Stomach (tissue), 9 donors: Measurements from ENCODE around the gene PTPRG. TPM values are rescaled to one million over a fixed set of nuclear protein-coding genes. Genes with fewer than 3 reads are reported as not detected.

ENCODE experiments used
- DNase-seq, 2 donors: peaks; one replicate each; pipeline versions ENCODE4 v3.0.0 to v3.0.0-alpha.2; 2013 to 2019
- H3K27ac ChIP-seq, 5 donors: fragments of 200-600 bp in 4 of 5; sonication (generic) in 4 of 5; one replicate each; pipeline ENCODE4 v1.5.1; 2013 to 2019; ENCODE audit warnings: mild to moderate bottlenecking in 1 of 5, moderate library complexity in 1 of 5
- H3K27me3 ChIP-seq, 3 donors: fragments of 200-600 bp; sonication (generic); one replicate each; pipeline ENCODE4 v1.5.1; 2017 to 2019; ENCODE audit warnings: mixed run types in 1 of 3
- H3K36me3 ChIP-seq, 4 donors: fragments of 200-600 bp; sonication (generic); 1 replicate in 3 of 4; 2 replicates in 1 of 4; pipeline ENCODE4 v1.5.1; 2016 to 2019
- H3K4me1 ChIP-seq, 4 donors: fragments of 200-600 bp; sonication (generic); one replicate each; pipeline ENCODE4 v1.5.1; 2016 to 2019
- H3K4me3 ChIP-seq, 4 donors: fragments of 200-600 bp; sonication (generic) in 3 of 4; one replicate each; pipeline ENCODE4 v1.5.1; 2016 to 2019; ENCODE audit warnings: mild to moderate bottlenecking in 1 of 4
- H3K9me3 ChIP-seq, 4 donors: fragments of 200-600 bp; sonication (generic); one replicate each; pipeline ENCODE4 v1.5.1; 2016 to 2019
- EP300 ChIP-seq: sonication (generic); formaldehyde crosslinking; IDR thresholded peaks from one replicate; pipeline ENCODE4 v1.6.1; 2017; ENCODE audit warnings: antibody characterized with exemption
- POLR2A ChIP-seq, 4 donors: fragments of 450-650 bp; IDR thresholded peaks; one replicate each; pipeline ENCODE4 v1.6.1; 2016; ENCODE audit warnings: antibody characterized with exemption in 4 of 4, control low read depth in 2 of 4, mild to moderate bottlenecking in 1 of 4, moderate library complexity in 1 of 4
- POLR2AphosphoS5 ChIP-seq, 3 donors: sonication (generic); formaldehyde crosslinking; IDR thresholded peaks; one replicate each; pipeline ENCODE4 v1.6.1; 2016; ENCODE audit warnings: antibody characterized with exemption in 3 of 3
- WGBS, 5 donors: extraction: QIAGEN DNeasy Blood & Tissue Kit in 3 of 5; methylation state at CpG; one replicate each; pipeline versions ENCODE4 v1.1.5 to v1.1.7; 2013 to 2018; 5-methylcytosine and 5-hydroxymethylcytosine counted together
- intact Hi-C: fragments of 100-400 bp; cut with DNase I; formaldehyde crosslinking; loops from one replicate; pipeline ENCODE4 v1.15.1; 2023; ENCODE audit warnings: low total_unique reads
- polyA plus RNA-seq, 3 donors: library from polyadenylated mRNA; stranded (reverse); fragments of 200-250 nt; gene quantifications; one replicate each; pipeline ENCODE4 v1.2.3, GENCODE V29; 2013
- total RNA-seq, 5 donors: library from RNA; depleted of rRNA; stranded (reverse); fragments of >200 nt; gene quantifications; one replicate each; pipeline versions ENCODE4 v1.1.0 to v1.2.3, GENCODE V29; 2014 to 2016
- TF ChIP-seq, protein P1 (sequence below), 7 experiments: fragments of 450-650 bp in 4 of 7; fragments of 200-600 bp in 3 of 7; sonication (generic) in 3 of 7; IDR thresholded peaks; one replicate each; pipeline ENCODE4 v1.5.1; 2016 to 2019; ENCODE audit warnings: antibody characterized with exemption in 7 of 7, control low read depth in 2 of 7, mild to moderate bottlenecking in 1 of 7
- donor health status: healthy with polysubstance abuse.
- donor health status: Bipolar disorder and iron deficiency.
- donor health status: healthy.

PTPRG gene
- total and polyA plus RNA-seq, 8 donors: 2.4 to 96.0 (median 22.0) TPM

DNA sequence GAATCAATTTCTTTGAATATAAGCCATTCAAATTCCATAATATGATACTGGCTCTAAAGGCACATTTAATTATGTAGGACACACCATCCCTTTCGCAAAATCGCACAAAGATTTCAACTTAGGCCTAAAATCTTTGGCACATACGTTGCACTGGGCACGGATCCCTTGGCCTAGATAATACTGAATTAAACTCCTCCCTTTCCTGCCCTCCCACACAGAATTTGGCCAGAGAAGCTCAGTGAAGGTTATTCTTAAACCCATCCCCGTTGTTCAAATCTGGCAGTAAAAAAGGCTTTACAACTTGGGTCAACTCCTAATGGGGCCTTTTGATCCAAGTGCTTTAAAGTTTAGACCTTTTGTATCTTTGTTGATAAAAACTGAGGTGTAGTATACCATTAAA, 247.2 kb downstream of the PTPRG start:
- peaks cover 23 to 83% (median 51%) of the 10 kb centered on the region in 4 donors for H3K4me1 ChIP-seq
- 33 to 37% (median 35%) methylated on average over 5 of the region's 5 CpGs for WGBS, 5 donors
- H3K4me3 ChIP-seq: no peak overlapping the region
- intact Hi-C loops: no loop called here
- H3K36me3 ChIP-seq: no peaks in the 10 kb centered on the region
- H3K9me3 ChIP-seq: no peaks in the 10 kb centered on the region
- H3K27me3 ChIP-seq: no peaks in the 10 kb centered on the region
- peak overlapping the region in 4 of 5 donors; percentile 25 to 42 (median 35) for H3K27ac ChIP-seq
- no peak for TF ChIP-seq EP300
- TF ChIP-seq, protein P1, sequence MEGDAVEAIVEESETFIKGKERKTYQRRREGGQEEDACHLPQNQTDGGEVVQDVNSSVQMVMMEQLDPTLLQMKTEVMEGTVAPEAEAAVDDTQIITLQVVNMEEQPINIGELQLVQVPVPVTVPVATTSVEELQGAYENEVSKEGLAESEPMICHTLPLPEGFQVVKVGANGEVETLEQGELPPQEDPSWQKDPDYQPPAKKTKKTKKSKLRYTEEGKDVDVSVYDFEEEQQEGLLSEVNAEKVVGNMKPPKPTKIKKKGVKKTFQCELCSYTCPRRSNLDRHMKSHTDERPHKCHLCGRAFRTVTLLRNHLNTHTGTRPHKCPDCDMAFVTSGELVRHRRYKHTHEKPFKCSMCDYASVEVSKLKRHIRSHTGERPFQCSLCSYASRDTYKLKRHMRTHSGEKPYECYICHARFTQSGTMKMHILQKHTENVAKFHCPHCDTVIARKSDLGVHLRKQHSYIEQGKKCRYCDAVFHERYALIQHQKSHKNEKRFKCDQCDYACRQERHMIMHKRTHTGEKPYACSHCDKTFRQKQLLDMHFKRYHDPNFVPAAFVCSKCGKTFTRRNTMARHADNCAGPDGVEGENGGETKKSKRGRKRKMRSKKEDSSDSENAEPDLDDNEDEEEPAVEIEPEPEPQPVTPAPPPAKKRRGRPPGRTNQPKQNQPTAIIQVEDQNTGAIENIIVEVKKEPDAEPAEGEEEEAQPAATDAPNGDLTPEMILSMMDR (IDR thresholded peaks at IDR 0.05): no peak
- TF ChIP-seq POLR2A (IDR thresholded peaks at IDR 0.05): no peak
- no peak for TF ChIP-seq POLR2AphosphoS5 (IDR thresholded peaks at IDR 0.05)
- peak in 1 of 2 donors; percentile 49 for DNase-seq

DNA sequence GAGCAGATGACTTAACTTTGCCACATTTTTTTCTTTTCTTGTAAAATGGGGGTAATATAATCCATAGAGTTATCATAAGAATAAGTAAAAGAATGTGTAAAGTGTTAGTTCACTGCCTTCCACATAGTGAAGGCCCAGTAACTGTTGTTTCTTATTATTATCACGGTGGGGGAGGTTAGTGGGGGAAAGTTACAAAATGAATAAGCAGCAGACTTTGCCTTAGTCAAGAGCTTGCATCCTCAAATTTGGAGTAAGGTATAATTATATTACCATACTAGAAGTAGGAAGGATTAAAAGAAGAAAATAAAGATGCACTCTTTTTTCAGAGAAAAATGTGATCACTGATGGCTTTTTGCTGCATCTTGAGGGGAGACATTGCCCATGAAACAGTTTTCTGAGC, 247.6 kb downstream of the PTPRG start:
- Histone ChIP-seq H3K27ac (peak overlapping the region in 3 of 5 donors; percentile 30 to 42 (median 40)), H3K36me3 (no peaks in the 10 kb centered on the region), H3K4me3 (no peak overlapping the region), H3K9me3 (no peaks in the 10 kb centered on the region), H3K4me1 (peaks cover 23 to 83% (median 51%) of the 10 kb centered on the region in 4 donors), H3K27me3 (no peaks in the 10 kb centered on the region)
- DNase-seq: no peak
- intact Hi-C loops: no loop called here
- 34 to 90% (median 77%) methylated on average over 1 of the region's 1 CpG for WGBS, 5 donors
- TF ChIP-seq POLR2A (IDR thresholded peaks at IDR 0.05): no peak
- TF ChIP-seq POLR2AphosphoS5 (IDR thresholded peaks at IDR 0.05): no peak

DNA sequence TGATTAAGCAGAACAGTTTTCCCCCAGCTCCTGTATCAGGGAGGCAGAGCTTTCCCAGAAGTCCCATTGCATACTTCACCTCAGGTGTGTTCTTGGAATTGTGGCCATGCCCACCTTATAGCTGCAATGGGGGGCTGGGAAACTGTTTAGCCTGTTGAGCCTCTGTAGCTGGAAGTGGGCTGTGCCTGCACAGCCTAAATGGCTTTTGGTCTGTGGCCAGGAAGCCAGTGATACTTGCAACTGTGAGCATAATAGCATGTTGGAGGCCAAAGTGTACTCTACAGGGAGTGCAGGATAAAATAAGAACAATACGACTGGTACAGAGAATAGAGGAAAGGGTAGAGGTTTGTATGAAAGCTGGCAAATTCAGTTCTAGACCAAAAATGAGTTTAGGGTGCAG, 248.5 kb downstream of the PTPRG start:
- peaks cover 23 to 82% (median 56%) of the 10 kb centered on the region in 4 donors for H3K4me1 ChIP-seq
- no peaks in the 10 kb centered on the region for H3K27me3 ChIP-seq
- H3K27ac ChIP-seq: peak overlapping the region in 1 of 5 donors; percentile 5
- TF ChIP-seq EP300 (no peak), POLR2A (IDR thresholded peaks at IDR 0.05) (no peak), POLR2AphosphoS5 (IDR thresholded peaks at IDR 0.05) (no peak)
- TF ChIP-seq, protein P1 (IDR thresholded peaks at IDR 0.05): no peak
- no peaks in the 10 kb centered on the region for H3K9me3 ChIP-seq
- DNase-seq: peak; percentile 34 to 78
- H3K4me3 ChIP-seq: no peak overlapping the region
- intact Hi-C loops: no loop called here
- H3K36me3 ChIP-seq: no peaks in the 10 kb centered on the region
- WGBS, 5 donors: 8 to 29% (median 28%) methylated on average over 1 of the region's 1 CpG

DNA sequence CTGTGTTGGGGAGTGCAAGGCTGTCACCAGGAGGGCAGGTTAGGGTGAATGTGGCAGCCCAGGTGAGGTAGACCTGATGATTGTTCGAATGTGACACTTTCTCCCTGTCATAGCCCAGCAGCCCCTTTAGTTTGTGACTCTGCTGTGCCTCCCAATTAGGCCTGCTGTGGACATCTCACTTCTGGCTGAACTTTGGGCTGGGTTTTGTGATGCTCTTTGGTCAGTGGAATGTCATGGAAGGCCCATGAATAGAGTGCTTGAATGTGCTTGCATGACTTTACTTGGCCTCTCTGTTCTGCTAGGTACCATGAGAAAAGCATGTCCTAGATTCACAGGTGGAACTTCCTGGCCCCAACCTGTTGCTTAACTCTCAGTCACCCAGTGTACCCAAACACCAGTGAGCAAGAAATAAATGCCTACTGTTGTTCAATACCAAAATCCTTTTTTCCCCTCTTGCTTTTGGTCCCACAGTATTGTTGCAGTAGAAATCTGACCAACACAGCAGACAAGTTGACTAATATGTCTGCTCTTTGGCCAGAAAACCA, 249.7 kb downstream of the PTPRG start:
- no peak for DNase-seq
- no peak for TF ChIP-seq EP300
- no peak for TF ChIP-seq POLR2A (IDR thresholded peaks at IDR 0.05)
- TF ChIP-seq, protein P1 (IDR thresholded peaks at IDR 0.05): no peak
- TF ChIP-seq POLR2AphosphoS5 (IDR thresholded peaks at IDR 0.05): no peak
- H3K4me1 ChIP-seq: peaks cover 23 to 71% (median 48%) of the 10 kb centered on the region in 4 donors
- H3K4me3 ChIP-seq: no peak overlapping the region
- no peaks in the 10 kb centered on the region for H3K9me3 ChIP-seq
- H3K36me3 ChIP-seq: no peaks in the 10 kb centered on the region
- WGBS, 5 donors: 80 to 94% (median 91%) methylated on average over 1 of the region's 1 CpG
- no peaks in the 10 kb centered on the region for H3K27me3 ChIP-seq
- H3K27ac ChIP-seq: no peak overlapping the region
- intact Hi-C loops: no loop called here

DNA sequence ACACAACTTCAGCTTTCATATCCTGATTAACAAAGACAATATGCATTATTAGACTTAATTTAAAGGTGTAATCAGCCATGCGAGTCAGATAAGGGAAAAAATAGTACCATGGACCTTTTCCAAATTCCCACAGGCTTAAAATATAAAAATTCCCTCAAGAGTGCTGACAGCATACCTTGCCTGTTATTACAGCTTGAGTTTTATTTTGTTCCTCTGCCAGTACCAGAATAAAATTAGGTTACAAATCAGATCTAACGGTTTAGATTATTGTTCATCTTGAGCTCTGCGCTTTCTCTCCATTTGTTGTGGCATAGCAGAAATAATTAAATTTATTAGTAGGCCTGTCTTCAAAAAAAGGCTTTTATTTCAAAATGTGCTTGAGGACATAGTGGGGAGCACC, 250.3 kb downstream of the PTPRG start:
- peaks cover 23 to 65% (median 42%) of the 10 kb centered on the region in 4 donors for H3K4me1 ChIP-seq

More for the DNA sequence above, 250.3 kb downstream of the PTPRG start:
- 72 to 85% (median 80%) methylated on average over 3 of the region's 3 CpGs for WGBS, 5 donors
- intact Hi-C loops: no loop called here
- TF ChIP-seq POLR2A (IDR thresholded peaks at IDR 0.05): no peak
- no peak for TF ChIP-seq POLR2AphosphoS5 (IDR thresholded peaks at IDR 0.05)
- TF ChIP-seq, protein P1 (IDR thresholded peaks at IDR 0.05): no peak
- TF ChIP-seq EP300: no peak
- no peaks in the 10 kb centered on the region for H3K36me3 ChIP-seq
- H3K9me3 ChIP-seq: no peaks in the 10 kb centered on the region
- no peak for DNase-seq
- H3K4me3 ChIP-seq: no peak overlapping the region
- no peak overlapping the region for H3K27ac ChIP-seq
- H3K27me3 ChIP-seq: no peaks in the 10 kb centered on the region
